ENCODE results near the gene PPP2R2B.

DNA sequence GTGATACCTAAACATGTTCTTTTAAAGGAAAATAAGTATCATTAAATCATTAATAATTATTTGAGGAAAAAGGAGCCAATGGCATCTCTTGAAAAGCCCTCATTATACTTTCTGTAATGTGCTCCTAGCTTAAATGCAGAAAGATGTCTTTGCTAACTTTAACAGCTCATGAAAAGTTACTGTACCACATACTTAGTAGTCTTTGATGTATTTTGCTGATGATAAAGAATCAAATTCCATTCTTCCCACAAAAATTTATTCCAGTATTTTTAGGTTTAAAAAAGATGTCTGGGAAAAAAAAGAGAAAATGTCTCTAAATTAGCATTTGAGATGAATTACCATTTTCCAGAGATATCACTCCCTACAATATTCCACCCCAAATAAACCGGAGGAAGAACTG is 112.5 kb downstream of the PPP2R2B start:
- TF ChIP-seq TARDBP (IDR thresholded peaks at IDR 0.05) (no peak), ELF4 (IDR thresholded peaks at IDR 0.05) (no peak), ZNF384 (IDR thresholded peaks at IDR 0.05) (no peak), FOXA1 (IDR thresholded peaks at IDR 0.05) (no peak), BHLHE40 (IDR thresholded peaks at IDR 0.05; ENCODE audit: borderline replicate concordance) (no peak), FOXK2 (IDR thresholded peaks at IDR 0.05) (no peak), SP1 (IDR thresholded peaks at IDR 0.05) (no peak), HDGF (IDR thresholded peaks at IDR 0.05; ENCODE audit: borderline replicate concordance) (no peak), SUZ12 (IDR thresholded peaks at IDR 0.05) (no peak)
